ENCODE measurements around the gene ZEB1. TPM values are rescaled to one million over a fixed set of nuclear protein-coding genes. Genes with fewer than 3 reads are reported as not detected.
A peak's percentile ranks its signal among the peaks of the same experiment; 100 is the strongest.

Gene ZEB1
- total and polyA plus RNA-seq, 12 donors, result 10.6 to 125 (median 96.4) TPM

- ATAC-seq, result no peak
- H3K4me1 ChIP-seq, result peaks cover 4 to 80% (median 44%) of the 10 kb centered on the region in 9 donors
- no peak for TF ChIP-seq CTCF (IDR thresholded peaks at IDR 0.05)
Observed at GRCh38 chr10:31341552-31341951, 22.5 kb downstream of the ZEB1 start.

GRCh38 chr10:31343009-31343408 lies 24.0 kb downstream of the ZEB1 start:
- H3K4me1 ChIP-seq, result peaks cover 4 to 94% (median 59%) of the 10 kb centered on the region in 9 donors
- WGBS, 2 donors, result 52 to 70% methylated on average over 3 of the region's 3 CpGs
- no peaks in the 10 kb centered on the region for H3K27me3 ChIP-seq
- no peak overlapping the region for H3K4me3 ChIP-seq
- ATAC-seq (no peak), DNase-seq (no peak)
- H3K36me3 ChIP-seq, result peaks cover 0 to 5% (median 0%) of the 10 kb centered on the region in 9 donors
- no peaks in the 10 kb centered on the region for H3K9me3 ChIP-seq
- intact Hi-C loops (cut with DNase I), result loop anchor here in 1 of 10 donors (10.0 kb wide), 1 partner anchor 52 kb away; no protein-coding TSS in a partner anchor
- H3K27ac ChIP-seq, result no peak overlapping the region
- TF ChIP-seq CTCF (IDR thresholded peaks at IDR 0.05), result no peak

More at GRCh38 chr10:31341552-31341951, 22.5 kb downstream of the ZEB1 start:
- Histone ChIP-seq H3K27ac (peak overlapping the region in 1 of 10 donors; percentile 7), H3K36me3 (peaks cover 0 to 5% (median 0%) of the 10 kb centered on the region in 9 donors), H3K27me3 (no peaks in the 10 kb centered on the region), H3K9me3 (no peaks in the 10 kb centered on the region), H3K4me3 (no peak overlapping the region)
- no peak for DNase-seq
- intact Hi-C loops (cut with DNase I), result loop anchor here in 1 of 10 donors (10.0 kb wide), 1 partner anchor 53 kb away; no protein-coding TSS in a partner anchor
- 86 to 97% methylated on average over 1 of the region's 1 CpG for WGBS, 2 donors

DNA sequence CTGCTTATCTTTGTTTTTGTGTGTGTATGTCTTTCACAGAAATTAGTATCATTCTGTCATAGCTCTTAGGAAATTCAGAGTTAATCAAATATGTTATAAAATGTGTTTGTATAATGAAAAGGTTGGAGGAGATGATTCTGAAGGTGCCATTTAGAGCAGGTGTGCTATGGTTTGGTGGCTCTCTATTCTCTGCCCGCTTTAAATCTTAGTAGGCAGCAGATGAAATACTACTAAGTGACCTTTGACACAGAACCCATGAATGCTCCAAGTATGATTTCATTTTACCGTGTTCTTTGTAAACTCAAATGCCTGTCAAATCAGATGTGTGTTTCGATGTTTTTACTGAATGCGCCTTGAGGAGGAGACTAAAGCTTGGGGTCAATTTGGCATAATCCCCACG lies 24.5 kb downstream of the ZEB1 start:
- WGBS, 2 donors, result 64 to 67% methylated on average over 5 of the region's 5 CpGs
- Histone ChIP-seq H3K4me1 (peaks cover 4 to 95% (median 64%) of the 10 kb centered on the region in 9 donors), H3K36me3 (peaks cover 0 to 5% (median 0%) of the 10 kb centered on the region in 9 donors), H3K4me3 (no peak overlapping the region), H3K27me3 (no peaks in the 10 kb centered on the region), H3K27ac (peak overlapping the region in 1 of 10 donors; percentile 4), H3K9me3 (no peaks in the 10 kb centered on the region)
- intact Hi-C loops (cut with DNase I), result loop anchor here in 1 of 10 donors (10.0 kb wide), 1 partner anchor 51 kb away; no protein-coding TSS in a partner anchor
- ATAC-seq, result peak in 2 of 8 donors; percentile 39 to 49
- DNase-seq, result no peak
- no peak for TF ChIP-seq CTCF (IDR thresholded peaks at IDR 0.05)

DNA sequence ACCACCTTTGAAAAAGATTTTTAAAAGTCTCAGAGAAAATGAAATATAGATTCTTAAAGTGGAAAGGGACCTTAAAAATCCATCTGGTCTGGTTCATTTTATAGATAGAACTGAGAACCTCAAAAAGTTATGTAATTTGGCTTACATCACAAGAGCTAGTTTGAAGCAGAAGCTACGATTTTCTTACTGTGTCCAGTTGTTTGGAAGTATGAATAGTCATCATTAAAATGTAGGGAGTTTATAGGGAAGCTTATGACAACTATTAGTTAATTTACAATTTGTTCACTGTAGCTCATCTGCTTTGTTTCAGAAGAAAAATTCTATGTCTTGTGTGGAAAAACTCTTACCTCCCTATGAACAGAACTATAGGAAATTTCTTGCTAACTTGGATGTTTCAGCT lies 26.9 kb downstream of the ZEB1 start:
- 54 to 58% methylated on average over 1 of the region's 1 CpG for WGBS, 2 donors
- Histone ChIP-seq H3K9me3 (no peaks in the 10 kb centered on the region), H3K27me3 (no peaks in the 10 kb centered on the region), H3K27ac (no peak overlapping the region), H3K36me3 (no peaks in the 10 kb centered on the region), H3K4me1 (peaks cover 4 to 89% (median 73%) of the 10 kb centered on the region in 9 donors), H3K4me3 (no peak overlapping the region)
- intact Hi-C loops (cut with DNase I), result loop anchor here in 1 of 10 donors (10.0 kb wide), 1 partner anchor 49 kb away; no protein-coding TSS in a partner anchor
- DNase-seq, result no peak
- no peak for TF ChIP-seq CTCF (IDR thresholded peaks at IDR 0.05)
- no peak for ATAC-seq

Measured in heart right ventricle (tissue), 16 donors.